ENCODE results near the gene HMGCR.
"Not testable (repeated sequence)": the region's sequence is repeated elsewhere in the genome, so short reads cannot be mapped to it uniquely, and the experiment has no call there.

The HMGCR gene

GRCh38 chr5:75336615-75337336, at the start of gene HMGCR:
HMGCR (plus strand) TSS chr5:75337220; CDS start chr5:75342606, 5,386 bp downstream.
- DNase-seq: peak; percentile 99

GRCh38 chr5:75291844-75292243, 45.2 kb upstream of the HMGCR start:
- DNase-seq: not testable (repeated sequence)

GRCh38 chr5:75300084-75300483, 36.9 kb upstream of the HMGCR start:
- DNase-seq: no peak

GRCh38 chr5:75303419-75303818, 33.6 kb upstream of the HMGCR start:
- DNase-seq: no peak

- not testable (repeated sequence) for DNase-seq
Measured at GRCh38 chr5:75304486-75304885, 32.5 kb upstream of the HMGCR start.

GRCh38 chr5:75306746-75307145, 30.3 kb upstream of the HMGCR start:
- no peak for DNase-seq

GRCh38 chr5:75310212-75310611, 26.8 kb upstream of the HMGCR start:
- no peak for DNase-seq

GRCh38 chr5:75319148-75319547, 17.9 kb upstream of the HMGCR start:
- peak; percentile 41 for DNase-seq

GRCh38 chr5:75319638-75320037, 17.4 kb upstream of the HMGCR start:
- DNase-seq: no peak

- peak; percentile 73 for DNase-seq
Measured at GRCh38 chr5:75320371-75320770, 16.6 kb upstream of the HMGCR start.

- no peak for DNase-seq
Measured at GRCh38 chr5:75322066-75322465, 15.0 kb upstream of the HMGCR start.

- DNase-seq: no peak
Measured at GRCh38 chr5:75324791-75325190, 12.2 kb upstream of the HMGCR start.

- DNase-seq: no peak
Measured at GRCh38 chr5:75325242-75325641, 11.8 kb upstream of the HMGCR start.

GRCh38 chr5:75330404-75330803, 6.6 kb upstream of the HMGCR start:
- DNase-seq: no peak

GRCh38 chr5:75331095-75332090, 5.6 kb upstream of the HMGCR start:
- no peak for DNase-seq

GRCh38 chr5:75333759-75334158, 3.3 kb upstream of the HMGCR start:
- not testable (repeated sequence) for DNase-seq

GRCh38 chr5:75334413-75334812, 2.6 kb upstream of the HMGCR start:
- DNase-seq: not testable (repeated sequence)

- DNase-seq: no peak
Measured at GRCh38 chr5:75335486-75335885, 1.5 kb upstream of the HMGCR start.

- no peak for DNase-seq
Measured at GRCh38 chr5:75335952-75336614, 937 bp upstream of the HMGCR start.

GRCh38 chr5:75337366-75338021, 474 bp downstream of the HMGCR start:
- no peak for DNase-seq

GRCh38 chr5:75338408-75338807, 1.4 kb downstream of the HMGCR start:
- no peak for DNase-seq

- no peak for DNase-seq
Measured at GRCh38 chr5:75340714-75341478, 3.9 kb downstream of the HMGCR start.

Data from SIG-M5 (cell line).